GM19351 (cell line): ENCODE measurements around the gene HRK.

Experiments used
- ATAC-seq: cut with Tn5 transposase; IDR thresholded peaks from one replicate; pipeline ENCODE4 v1.9.1; 2021; ENCODE audit warnings: mild to moderate bottlenecking, moderate library complexity; ENCODE audit not compliant: unreplicated experiment

Gene HRK

GRCh38 chr12:116874324-116874995, 6.8 kb downstream of the HRK start:
- no peak for ATAC-seq

- ATAC-seq, result no peak
Observed at GRCh38 chr12:116870306-116870705, 10.9 kb downstream of the HRK start.

GRCh38 chr12:116867523-116867922, 13.7 kb downstream of the HRK start:
- no peak for ATAC-seq

GRCh38 chr12:116864371-116865160, 16.7 kb downstream of the HRK start:
- ATAC-seq, result no peak

- ATAC-seq, result no peak
Observed at GRCh38 chr12:116863275-116863767, 17.9 kb downstream of the HRK start.

- no peak for ATAC-seq
Observed at GRCh38 chr12:116862167-116862566, 19.1 kb downstream of the HRK start.

- ATAC-seq, result peak; percentile 85
Observed at GRCh38 chr12:116861320-116861719, 19.9 kb downstream of the HRK start.

- no peak for ATAC-seq
Observed at GRCh38 chr12:116860263-116860662, 21.0 kb downstream of the HRK start.

GRCh38 chr12:116859079-116859478, 22.2 kb downstream of the HRK start:
- no peak for ATAC-seq

GRCh38 chr12:116856729-116857128, 24.5 kb downstream of the HRK start:
- no peak for ATAC-seq

- ATAC-seq, result no peak
Observed at GRCh38 chr12:116855744-116856470, 25.3 kb downstream of the HRK start.

GRCh38 chr12:116853507-116853906, 27.7 kb downstream of the HRK start:
- ATAC-seq, result no peak

- ATAC-seq, result no peak
Observed at GRCh38 chr12:116852303-116852702, 28.9 kb downstream of the HRK start.

GRCh38 chr12:116849216-116849615, 32.0 kb downstream of the HRK start:
- no peak for ATAC-seq

- ATAC-seq, result no peak
Observed at GRCh38 chr12:116843085-116843484, 38.2 kb downstream of the HRK start.

GRCh38 chr12:116839287-116839830, 41.9 kb downstream of the HRK start:
- no peak for ATAC-seq

- no peak for ATAC-seq
Observed at GRCh38 chr12:116838365-116838764, 42.9 kb downstream of the HRK start.

GRCh38 chr12:116837097-116837496, 44.1 kb downstream of the HRK start:
- ATAC-seq, result no peak

GRCh38 chr12:116835484-116835883, 45.8 kb downstream of the HRK start:
- no peak for ATAC-seq

- ATAC-seq, result no peak
Observed at GRCh38 chr12:116833474-116833873, 47.8 kb downstream of the HRK start.

- no peak for ATAC-seq
Observed at GRCh38 chr12:116832353-116832752, 48.9 kb downstream of the HRK start.
